GM18907 (cell line): ENCODE data around the gene AKR1C4.
"Not testable (repeated sequence)": the region's sequence is repeated elsewhere in the genome, so short reads cannot be mapped to it uniquely, and the experiment has no call there.

ENCODE experiments used
- ATAC-seq: cut with Tn5 transposase; IDR thresholded peaks from one replicate; pipeline ENCODE4 v1.9.1; 2021; ENCODE audit warnings: mild to moderate bottlenecking, moderate library complexity; ENCODE audit not compliant: unreplicated experiment

AKR1C4 gene

DNA sequence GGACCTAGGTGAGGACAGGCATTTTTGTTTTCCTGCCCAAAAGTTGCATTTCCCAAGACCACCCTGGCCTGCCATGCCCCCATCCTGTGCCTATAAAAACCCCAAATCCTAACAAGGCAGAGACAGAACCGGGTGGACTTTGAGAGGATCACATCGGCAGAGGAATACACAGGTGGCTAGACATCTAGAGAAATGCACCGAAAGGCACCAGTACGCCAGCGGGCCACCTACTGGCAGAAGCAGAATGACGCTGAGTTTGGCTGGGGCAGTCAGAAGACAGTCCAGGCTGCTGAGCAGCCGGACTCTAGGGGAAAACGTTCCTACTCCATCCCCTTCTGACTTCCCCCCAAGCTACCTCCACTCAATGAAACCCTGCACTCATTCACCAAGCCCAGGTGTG lies 2.8 kb downstream of the AKR1C4 start:
- ATAC-seq = no peak

DNA sequence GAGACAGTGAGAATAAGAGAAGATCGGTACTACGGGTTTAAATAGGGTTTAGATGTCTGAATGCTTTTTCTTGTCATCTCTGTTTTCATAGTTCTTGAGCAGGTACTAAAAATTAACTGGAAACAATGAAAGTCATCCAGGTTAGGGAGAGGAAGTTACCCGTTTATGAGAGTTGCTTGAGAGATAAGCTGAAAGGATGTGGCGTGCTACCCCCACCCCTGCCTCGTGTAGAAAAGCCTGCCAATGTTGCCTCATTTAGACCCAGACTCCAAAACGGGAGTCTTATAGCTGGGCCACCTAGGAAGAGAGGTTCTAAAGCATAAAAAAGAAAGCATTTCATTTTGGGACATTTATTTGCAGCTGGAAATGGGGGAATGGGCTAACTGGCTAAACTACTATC lies 10.2 kb downstream of the AKR1C4 start:
- ATAC-seq = no peak

GRCh38 chr10:5209776-5210175 lies 13.1 kb downstream of the AKR1C4 start:
- ATAC-seq = not testable (repeated sequence)

GRCh38 chr10:5210261-5210660 lies 13.6 kb downstream of the AKR1C4 start:
- not testable (repeated sequence) for ATAC-seq

DNA sequence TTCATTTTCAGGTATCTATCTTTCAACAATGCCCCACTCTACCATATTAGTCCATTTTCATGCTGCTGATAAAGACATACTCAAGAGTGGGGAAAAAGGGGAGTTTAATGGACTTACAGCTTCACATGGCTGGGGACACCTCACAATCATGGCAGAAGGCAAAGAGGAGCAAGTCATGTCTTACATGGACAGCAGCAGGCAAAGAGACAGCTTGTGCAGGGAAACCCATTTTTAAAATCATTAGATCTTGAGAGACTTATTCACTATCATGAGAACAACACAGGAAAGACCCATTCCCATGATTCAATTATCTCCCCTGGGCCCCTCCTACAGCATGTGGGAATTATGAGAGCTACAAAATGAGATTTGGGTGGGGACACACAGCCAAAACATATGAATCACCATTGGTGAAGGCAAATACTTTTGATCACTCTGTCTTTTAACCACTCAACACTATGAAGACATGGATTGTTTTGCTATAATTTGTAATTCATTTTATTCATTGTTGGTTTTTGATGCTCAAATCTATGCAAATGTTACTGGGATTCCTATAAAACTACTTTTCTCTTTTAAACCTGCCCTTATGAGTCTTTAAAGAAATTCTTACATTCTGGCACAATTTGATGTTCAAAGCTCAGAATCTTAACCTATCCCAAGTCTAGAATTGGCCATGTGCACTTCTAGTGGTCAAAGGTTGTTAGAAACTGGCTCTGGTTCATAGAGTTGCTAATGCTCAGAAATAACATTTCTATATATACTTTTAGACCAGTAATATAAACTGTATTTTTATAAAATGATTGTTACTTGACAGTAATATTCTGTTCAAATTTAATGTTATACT lies 15.3 kb downstream of the AKR1C4 start:
- no peak for ATAC-seq

DNA sequence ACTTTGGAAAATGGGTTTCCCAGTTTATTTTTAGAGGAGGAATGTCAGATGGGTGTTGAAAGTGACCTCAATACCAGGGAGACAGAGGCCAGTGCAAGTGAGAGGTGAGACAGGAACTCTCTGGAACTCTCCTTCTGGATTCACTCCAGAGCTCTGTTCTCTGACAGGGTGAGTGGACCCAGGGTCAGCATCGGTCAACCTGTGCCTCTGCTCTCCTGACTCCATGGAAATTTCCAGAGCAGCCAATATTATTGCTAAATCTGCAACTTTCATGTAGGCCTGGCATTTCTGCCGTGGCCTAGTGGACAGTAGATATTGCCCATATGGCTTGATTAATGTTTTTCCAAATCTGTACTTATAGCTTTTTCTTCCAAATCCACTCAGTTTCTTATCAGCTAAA lies 20.2 kb downstream of the AKR1C4 start:
- no peak for ATAC-seq

GRCh38 chr10:5219262-5219661 lies 22.6 kb downstream of the AKR1C4 start:
- no peak for ATAC-seq

DNA sequence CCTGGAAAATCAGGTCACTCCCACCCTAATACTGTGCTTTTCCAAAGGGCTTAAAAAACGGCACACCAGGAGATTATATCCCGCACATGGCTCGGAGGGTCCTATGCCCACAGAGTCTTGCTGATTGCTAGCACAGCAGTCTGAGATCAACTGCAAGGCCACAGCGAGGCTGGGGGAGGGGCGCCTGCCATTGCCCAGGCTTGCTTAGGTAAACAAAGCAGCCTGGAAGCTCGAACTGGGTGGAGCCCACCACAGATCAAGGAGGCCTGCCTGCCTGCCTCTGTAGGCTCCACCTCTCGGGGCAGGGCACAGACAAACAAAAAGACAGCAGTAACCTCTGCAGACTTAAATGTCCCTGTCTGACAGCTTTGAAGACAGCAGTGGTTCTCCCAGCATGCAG lies 26.3 kb downstream of the AKR1C4 start:
- not testable (repeated sequence) for ATAC-seq

GRCh38 chr10:5229019-5229418 lies 32.4 kb downstream of the AKR1C4 start:
- no peak for ATAC-seq

- ATAC-seq = no peak
Measured at GRCh38 chr10:5233324-5233723, 36.7 kb downstream of the AKR1C4 start.

DNA sequence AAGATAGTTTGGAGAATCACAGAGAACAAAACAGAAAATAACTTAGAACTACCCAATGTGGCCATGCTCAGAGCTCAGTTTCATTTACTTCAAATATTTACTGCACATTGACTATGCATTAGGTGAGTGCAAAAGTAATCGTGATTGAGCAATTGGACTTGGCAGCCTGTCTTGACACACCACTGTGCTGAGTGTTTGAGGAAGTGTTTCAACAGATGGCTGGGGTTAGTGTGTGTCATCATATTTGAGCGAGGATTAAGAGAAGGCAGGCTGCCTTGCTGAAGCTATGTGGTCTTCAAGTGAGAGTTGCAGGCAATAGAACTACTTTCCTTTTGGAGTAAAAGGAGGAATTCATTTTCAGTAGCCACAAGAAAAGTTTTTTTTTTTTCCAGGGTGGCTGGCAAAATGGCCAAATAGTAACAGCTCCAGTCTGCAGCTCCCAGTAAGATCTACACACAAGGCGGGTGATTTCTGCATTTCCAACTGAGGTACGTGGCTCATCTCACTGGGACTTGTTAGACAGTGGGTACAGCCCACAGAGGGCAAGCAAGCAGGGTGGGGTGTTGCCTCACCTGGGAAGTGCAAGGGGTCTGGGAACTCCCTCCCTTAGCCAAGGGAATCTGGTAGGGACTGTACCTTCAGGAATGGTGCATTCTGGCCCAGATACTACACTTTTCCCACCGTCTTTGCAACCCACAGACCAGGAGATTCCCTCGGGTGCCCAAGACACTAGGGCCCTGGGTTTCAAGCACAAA lies 37.6 kb downstream of the AKR1C4 start:
- ATAC-seq = no peak

- not testable (repeated sequence) for ATAC-seq
Measured at GRCh38 chr10:5237541-5237940, 40.9 kb downstream of the AKR1C4 start.

- ATAC-seq = no peak
Measured at GRCh38 chr10:5242585-5242984, 45.9 kb downstream of the AKR1C4 start.

DNA sequence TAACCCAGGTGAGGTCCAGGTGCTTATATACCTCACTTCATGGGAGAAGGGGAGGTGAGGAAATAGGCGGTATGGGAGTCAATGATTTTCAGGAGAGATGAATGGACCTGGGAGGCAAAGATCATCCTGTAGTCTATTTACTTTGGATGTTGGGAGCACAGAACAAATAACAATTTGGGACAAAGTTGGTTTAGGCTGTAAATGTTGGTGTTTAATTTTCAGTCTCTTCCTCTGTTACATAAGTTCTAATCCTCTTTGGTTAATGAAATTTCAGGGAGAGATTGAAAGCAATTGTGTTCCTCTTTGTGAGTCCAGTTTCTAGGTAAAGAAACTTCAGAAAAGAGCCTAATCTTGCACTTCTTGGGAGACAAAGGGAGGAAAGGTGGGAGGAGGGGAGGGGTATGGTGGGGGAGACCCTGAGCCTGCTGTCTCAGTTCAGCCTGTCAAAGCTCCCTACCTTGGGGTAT lies 46.9 kb downstream of the AKR1C4 start:
- ATAC-seq = no peak

DNA sequence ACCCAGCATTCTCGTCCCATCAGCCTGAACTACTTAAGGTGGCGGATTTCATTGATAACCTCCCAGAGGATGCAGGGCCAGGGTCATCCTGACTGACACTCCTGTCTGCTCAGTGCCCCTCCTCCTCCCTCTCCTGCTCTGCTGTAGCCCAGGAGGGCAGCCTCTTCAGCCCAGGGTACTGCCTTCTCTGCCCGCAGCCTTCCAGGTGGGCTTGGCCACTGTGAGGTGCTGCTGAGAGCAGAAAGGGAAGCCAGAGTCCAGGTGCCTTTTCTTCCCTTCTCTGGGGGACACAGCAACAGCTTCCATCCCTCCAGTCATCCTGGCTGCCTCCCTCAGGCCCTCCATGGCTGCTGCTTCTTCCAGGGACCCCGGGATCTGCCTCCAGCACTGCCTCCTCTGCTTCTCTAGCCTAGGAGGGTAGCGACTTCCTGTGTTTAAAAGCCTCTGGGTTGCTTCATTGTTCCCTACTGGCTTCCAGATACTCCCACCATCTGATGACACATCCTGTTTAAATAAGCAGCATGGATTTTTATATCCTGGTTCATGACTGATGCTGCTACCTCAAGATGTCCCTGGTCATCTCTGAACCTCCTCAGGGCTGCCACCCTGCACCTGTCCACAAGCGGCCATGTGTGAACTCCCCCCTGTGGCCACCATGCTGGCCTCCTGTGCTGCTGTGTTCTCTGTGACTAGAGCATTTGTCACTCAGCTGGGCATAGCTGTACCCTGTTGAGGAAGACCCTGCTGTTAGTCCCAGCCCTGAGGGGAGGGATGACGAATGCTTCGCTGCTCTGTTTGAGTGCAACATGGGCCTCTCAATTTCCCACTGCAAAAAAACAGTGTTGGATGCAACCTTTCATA lies 55.8 kb downstream of the AKR1C4 start:
- no peak for ATAC-seq

DNA sequence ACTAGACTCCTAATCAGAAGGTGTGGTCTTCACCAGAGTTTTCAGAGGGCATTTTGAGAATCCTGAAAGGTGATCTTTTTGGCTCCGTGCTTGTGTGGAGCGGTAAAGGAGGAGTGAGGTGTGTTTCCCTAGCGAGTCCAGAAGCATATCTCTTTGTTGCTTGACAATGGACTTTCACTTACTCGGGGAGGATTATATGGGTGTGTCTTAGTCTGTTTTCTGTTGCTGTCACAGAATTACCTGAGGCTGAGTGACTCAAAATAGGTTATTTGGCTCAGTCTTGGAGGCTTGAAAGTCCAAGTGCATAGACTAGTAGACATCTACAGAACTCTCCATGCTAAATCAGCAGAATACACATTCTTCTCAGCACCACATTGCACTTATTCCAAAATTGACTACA lies 57.9 kb downstream of the AKR1C4 start:
- ATAC-seq = no peak

DNA sequence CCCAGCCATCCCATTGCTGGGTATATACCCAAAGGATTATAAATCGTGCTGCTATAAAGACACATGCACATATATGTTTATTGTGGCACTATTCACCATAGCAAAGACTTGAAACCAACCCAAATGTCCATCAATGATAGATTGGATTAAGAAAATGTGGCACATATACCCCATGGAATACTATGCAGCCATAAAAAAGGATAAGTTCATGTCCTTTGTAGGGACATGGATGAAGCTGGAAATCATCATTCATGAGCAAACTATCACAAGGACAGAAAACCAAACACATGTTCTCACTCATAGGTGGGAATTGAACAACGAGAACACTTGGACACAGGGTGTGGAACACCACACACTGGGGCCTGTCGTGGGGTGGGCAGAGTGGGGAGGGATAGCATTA lies 61.1 kb downstream of the AKR1C4 start:
- not testable (repeated sequence) for ATAC-seq

DNA sequence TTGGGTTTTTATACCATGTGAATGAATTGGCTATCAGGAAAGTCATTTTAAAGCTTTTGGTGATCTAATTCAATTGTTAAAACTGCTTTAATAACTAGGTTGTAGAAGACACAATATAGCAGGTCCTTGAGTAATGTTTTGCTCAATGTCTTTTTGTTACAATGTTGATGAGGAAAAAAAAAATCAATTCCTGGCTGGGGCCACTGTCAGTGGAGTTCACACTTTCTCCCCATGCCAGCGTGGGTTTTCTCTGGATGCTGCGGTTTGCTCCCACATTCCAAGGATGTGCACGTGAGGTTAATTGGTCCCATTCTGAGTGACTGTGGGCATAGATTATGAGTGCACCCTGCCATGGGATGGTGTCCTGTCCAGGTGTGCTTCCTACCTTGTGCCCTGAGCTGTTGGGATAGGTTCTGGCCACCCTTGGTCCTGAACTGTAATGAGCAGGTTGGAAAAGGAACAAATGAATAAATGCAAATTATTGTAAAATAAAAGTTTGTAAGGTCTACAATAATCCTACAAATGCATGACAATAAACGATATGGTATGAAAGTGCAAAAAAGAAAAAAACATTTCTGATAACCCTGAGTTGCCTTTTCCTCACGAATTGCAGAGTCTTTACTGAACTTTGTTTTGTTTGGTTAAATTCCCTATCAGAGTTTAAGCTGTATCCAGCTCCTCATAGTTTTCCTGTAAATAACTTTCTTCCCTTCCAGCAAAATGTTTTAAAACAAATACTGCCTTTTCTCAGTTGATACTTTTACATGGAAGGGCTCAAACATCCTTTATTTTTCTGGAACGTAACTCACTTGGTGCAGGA lies 62.7 kb downstream of the AKR1C4 start:
- no peak for ATAC-seq

DNA sequence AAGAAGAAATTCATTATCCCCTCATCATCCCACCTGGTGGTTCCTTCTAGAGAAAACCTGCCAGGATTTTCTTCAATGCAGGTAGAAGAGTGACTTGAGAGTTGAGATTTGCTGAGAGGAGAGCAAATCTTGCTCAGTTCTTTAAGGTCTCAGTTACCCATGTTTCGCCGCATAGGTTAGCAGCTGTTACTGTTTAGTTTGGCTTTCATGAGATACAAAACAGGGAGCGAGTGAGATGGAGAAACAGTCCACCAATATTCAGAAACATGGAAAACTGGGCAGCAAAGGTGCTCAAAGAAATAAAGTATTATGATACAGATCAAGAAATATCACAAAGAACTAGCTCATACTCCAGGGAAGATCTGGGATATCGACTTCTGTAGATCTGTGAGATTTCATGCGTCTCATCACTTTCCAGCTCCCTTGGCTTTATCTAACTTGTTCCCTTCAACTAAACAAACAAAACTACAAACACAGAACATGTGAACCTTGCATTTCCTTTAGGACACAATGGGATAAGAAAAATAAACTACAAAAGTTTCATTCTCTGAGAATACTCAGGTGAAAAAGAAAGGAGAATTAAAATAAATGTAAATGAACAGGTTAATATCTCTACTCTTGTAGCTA lies 63.4 kb downstream of the AKR1C4 start:
- no peak for ATAC-seq

DNA sequence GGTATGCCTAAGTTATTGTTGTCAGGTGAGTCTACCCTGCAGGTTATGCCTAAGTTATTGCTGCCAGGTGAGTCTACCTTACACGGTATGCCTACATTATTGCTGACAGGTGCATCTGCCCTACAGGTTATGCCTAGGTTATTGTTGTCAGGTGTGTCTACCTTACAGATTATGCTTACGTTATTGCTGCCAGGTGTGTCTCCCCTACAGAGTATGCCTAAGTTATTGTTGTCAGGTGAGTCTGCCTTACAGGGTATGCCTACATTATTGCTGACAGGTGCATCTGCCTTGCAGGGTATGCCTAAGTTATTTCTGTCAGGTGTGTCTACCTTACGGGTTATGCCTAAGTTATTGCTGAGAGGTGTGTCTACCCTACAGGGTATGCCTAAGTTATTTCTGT lies 64.2 kb downstream of the AKR1C4 start:
- no peak for ATAC-seq
